Jurkat, Clone E6-1 (cell line): ENCODE measurements around the gene ARL5A.
A peak's percentile ranks its signal among the peaks of the same experiment; 100 is the strongest.

Experiments
- DNase-seq: peaks from one replicate; pipeline ENCODE4 v3.0.0-alpha.2; 2011; ENCODE audit warnings: low read depth, low spot score
- H3K4me3 ChIP-seq: 2 replicates; pipeline ENCODE4 v1.5.1; 2011; ENCODE audit warnings: mild to moderate bottlenecking, low read length, control low read depth, moderate library complexity

Gene ARL5A

DNA sequence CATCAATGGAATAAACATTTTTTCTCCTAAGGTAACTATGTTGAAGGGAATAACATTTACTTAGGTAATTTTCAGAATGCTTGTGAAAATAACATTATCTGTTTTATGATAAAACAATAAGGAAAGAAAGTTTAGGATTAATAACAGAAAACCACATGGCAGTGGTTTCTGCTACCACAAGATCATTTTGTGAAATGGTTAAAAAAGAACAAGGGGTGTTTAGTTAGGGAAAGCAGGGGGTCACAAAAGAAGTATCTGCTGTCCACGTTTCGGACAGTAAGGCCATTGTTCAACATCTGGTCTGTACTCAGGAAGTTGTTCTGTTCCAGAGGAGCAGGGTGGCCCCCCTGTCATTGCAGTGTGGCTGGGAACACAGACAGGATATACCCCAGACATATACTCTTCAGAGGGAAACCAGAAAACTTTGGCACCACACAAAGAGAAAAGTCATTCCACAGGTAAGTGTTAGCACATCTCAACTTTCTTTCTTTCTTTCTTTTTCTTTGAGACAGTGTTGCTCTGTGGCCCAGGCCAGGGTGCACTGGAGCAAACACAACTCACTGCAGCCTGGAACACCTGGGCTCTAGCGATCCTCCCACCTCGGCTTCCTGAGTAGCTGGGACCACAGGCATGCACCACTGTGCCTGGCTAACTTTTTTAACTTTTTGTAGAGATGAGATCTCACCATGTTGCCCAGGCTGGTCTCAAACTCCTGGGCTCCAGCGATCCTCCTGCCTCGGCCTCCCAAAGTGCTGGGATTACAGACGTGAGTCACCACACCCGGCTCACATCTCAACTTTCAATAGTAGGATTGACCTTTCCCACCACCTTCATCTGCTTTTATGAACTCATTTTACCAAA lies 14.8 kb upstream of the ARL5A start:
- no peak for DNase-seq
- no peak overlapping the region for H3K4me3 ChIP-seq

DNA sequence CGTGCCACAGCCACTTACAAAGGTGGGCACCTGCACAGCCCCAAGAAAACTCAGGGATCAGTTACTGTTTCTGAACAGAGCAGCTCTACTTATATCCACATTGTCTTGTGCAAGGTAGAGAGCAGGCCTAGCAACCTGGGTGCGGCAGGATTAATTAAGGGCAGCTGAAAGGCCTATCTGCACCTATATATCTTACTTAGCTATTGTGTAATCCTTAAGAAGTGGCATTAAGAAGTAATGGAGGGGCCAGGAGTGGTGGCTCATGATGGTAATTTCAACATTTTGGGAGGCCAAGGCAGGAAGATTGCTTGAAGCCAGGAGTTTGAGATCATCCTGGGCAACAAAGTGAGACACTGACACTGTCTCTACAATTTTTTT lies 12.8 kb upstream of the ARL5A start:
- H3K4me3 ChIP-seq: no peak overlapping the region

DNA sequence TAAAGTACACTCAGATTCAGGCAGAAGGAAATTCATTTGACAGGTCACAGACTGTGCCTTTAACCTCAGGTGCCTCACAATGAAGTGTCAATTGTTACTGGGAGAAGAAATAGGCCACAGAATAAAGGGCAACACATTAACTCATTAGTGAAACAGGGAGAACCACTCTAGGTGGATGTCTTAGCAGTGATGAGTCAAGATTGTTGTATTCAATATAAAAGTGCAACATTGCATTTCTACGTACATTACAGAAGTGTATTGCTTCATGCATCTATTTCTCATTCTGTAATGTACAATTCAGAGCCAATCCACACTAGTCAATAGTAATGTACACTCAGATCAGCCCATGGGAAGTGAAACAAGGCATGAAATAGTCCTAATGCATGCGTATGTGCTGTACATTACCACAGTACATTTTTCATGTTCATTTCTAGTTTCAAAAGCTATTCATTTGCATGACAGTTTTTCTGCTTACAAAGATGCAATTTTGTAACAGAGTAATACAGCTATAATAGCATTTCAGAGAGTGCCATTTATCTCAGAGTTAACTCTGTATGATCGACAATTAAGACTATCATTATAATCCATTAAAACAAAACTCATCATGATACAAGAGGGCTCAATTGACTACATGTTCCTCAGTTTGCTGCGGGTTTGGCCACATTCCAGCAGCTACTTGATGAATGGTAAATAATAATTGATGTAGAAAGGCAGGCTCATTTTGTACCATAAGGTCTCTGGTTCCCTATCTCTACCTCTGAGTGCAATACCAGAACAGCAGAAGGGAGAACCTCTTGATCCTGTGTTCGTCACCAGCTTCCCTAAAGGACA lies 12.2 kb upstream of the ARL5A start:
- DNase-seq: no peak
- H3K4me3 ChIP-seq: no peak overlapping the region

More for the DNA sequence above, 12.8 kb upstream of the ARL5A start:
- no peak for DNase-seq

DNA sequence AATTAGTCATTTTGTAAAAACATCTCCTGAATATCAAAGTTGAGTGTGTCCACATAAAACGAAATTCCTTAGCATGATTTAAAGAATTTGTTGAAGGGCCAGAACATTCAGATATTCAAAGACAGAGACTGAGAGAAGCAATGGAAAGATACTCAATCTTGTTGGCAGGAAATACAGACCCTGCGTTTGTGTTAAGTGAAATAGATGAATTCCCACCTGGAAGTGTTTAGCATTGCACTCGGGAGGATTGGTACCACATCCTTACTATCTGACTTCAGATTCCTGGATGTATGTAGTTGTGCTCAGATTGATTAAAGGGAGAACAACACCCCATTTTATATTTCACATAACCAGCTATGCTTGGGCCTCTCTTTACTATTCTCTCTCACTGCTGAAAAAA lies 9.7 kb upstream of the ARL5A start:
- no peak overlapping the region for H3K4me3 ChIP-seq

DNA sequence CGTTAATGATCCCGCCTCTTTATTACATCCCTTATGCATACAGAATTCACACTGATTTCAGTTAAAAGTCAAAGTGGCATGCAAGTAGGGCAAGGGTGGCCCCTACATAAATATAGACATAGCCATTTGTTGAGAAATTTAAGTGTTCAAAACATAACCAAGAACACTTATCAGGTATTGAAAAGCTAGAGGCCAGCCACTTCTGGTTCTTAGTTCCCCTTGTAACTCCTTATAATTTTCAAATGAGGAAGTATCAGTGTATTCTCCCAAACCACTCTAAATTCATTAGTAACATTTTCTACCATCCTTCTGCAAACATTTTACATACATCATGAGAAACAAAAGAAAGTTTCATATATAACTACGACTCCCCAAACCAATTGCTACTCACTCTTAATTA lies 5.8 kb upstream of the ARL5A start:
- no peak for DNase-seq
- H3K4me3 ChIP-seq: no peak overlapping the region

More for the DNA sequence above, 9.7 kb upstream of the ARL5A start:
- no peak for DNase-seq

DNA sequence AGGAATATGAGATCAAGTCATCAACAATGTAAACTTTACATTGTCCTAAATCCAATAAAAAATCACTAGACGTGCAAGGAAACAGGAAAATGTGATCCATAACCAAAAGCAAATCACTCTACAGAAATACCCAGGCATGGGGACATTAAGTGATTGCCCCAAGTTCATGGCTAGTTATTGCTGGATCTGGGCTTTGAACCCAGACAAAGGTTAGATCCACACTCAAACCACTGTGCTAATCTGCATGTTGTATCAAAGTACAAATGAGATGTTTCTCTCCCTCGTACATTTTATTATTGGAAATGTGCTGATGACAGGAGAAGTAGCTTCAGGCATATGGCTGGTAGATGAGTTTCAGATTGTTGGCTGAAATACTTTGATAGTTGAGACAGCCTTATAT lies 2.7 kb upstream of the ARL5A start:
- DNase-seq: no peak
- H3K4me3 ChIP-seq: no peak overlapping the region

DNA sequence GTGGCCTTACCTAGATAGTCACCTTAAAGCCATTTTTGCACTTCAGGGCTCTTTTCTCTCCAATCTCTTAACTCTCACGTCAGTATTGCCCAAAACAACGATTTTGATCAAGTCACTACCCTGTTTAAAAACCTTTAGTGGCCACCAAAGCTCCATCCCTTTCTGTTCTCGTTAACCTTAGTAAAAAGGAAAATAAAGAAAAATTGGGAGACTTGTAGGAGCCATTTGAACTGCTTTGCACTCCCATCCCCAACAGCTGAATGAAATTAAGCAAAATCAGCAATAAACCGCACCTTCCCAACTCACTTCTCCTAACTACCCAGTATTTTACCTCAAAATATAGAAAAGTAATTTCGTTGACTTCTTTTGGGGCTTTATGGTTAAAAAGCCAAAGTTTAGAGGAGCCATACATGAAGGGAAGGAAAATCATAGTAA lies 686 bp upstream of the ARL5A start:
- no peak for DNase-seq
- peak overlapping the region; percentile 57 for H3K4me3 ChIP-seq

DNA sequence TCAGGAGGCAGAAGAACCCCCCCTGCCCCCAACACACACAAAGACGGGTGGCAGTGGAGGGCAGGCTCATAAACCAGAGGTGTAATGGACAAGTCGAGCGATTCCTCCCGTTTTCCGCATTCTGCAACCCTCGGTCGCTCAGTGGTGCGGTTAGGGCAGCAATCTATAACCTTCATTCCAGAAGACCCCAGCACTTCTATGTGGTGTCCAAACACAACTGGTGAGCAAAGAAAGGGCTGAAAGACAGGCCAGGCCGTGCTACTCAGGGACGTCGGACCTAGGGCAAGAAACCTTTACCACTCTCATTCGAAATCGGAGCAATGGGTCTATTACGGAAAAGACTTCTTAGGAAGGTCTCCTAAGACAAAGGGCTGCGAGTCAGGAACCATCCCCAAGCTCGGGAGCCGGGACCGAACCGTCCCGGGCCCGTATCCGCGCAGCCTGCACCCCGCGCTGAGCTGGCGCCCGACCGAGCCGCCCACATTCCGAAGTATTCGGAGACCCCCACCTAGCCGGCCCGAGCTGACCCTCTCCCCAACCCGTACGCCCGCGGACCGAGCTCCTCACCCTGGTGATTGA lies 568 bp downstream of the ARL5A start:
- peak overlapping the region; percentile 93 for H3K4me3 ChIP-seq
- no peak for DNase-seq

DNA sequence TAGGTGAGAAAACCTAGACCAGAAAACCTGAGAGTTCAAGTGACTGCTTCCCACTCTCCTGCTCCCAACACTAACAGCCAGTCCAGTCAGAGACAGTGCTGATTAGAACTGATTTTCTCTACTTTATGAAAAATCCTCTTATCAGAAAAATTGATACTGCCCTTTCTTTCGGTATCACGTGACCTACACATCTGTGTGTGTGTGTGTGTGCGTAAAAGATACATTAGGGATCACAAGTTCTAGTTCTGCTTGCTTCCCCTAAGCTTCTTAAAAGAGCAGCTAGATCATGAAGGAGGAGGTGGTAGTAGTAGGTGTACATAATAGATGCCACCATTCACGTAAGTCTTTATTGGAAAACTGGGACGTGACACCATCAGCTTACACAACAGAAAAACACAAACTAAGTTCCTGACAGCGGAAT lies 1.5 kb downstream of the ARL5A start:
- H3K4me3 ChIP-seq: peak overlapping the region; percentile 93
- DNase-seq: no peak

DNA sequence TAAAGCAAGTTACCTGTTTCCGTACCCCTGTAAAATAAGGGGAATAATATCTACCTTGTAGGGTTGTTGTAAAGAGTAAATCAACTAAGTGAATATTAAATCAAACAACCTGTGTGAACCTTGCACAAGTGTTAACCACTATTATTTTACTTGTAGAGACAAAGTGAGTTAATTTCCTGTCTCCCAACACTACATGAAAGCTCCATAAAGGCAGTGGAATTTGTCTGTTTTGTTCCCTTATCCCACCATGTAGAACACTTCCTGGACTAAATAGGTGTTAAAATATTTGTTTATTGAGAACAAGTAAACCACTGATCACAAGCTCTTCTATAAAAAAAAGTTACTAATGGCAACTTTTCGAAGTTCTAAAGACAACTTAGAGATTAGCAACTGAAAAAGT lies 3.3 kb downstream of the ARL5A start:
- no peak overlapping the region for H3K4me3 ChIP-seq
- no peak for DNase-seq

DNA sequence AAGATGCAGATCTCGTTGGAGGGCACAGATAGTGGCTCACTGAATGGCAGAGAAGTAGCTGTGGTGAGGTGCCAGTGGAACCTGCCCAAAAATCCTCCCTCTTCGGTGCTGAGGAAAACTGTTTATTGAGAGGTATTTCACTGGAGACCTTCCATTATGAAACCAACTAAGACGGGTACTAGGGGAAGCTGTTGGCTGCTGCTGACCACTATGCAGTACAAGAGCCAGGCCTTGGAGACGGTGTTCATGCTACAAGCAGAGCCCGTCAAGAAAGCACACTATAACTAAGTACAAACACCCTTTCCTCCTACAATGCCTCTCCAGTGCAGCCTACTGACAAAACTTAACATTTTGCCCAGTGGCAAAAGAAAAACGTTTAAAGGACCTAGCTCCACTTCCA lies 4.6 kb downstream of the ARL5A start:
- H3K4me3 ChIP-seq: no peak overlapping the region
- DNase-seq: no peak

DNA sequence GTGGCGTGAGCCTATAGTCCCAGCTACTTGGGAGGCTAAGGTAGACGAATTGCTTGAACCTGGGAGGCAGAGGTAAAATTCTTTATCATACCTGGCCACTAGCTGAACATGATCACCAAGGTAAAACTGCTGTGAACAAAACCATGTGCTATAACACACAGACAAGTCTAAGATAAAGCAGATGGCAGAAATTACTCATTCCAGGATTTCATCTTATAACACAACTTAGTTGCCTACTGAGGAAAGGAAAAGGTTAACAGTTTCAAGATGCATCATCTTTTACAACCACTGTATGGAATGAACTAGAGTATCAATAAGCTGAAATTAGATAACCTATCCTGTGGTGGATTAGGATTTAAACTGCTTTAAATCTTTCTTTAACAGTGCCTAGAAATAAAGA lies 8.3 kb downstream of the ARL5A start:
- DNase-seq: no peak

DNA sequence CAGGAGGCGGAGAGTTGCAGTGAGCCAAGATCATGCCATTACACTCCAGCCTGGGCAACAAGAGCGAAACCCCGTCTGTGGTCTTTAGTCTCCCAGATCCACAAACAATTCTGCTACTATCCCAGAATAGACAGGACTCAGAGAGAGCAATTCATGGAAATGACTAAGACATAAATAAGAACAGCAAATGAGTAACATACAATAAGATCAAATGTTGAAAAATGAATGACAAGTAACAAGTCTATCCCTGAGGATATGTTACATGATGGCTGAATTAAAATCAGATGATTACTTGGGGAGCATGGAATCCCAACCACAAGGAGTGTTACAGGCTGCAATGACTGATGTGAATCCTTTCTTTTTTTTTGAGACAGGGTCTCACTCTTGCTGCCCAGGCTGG lies 10.3 kb downstream of the ARL5A start:
- DNase-seq: no peak
- no peak overlapping the region for H3K4me3 ChIP-seq

More for the DNA sequence above, 8.3 kb downstream of the ARL5A start:
- H3K4me3 ChIP-seq: no peak overlapping the region

DNA sequence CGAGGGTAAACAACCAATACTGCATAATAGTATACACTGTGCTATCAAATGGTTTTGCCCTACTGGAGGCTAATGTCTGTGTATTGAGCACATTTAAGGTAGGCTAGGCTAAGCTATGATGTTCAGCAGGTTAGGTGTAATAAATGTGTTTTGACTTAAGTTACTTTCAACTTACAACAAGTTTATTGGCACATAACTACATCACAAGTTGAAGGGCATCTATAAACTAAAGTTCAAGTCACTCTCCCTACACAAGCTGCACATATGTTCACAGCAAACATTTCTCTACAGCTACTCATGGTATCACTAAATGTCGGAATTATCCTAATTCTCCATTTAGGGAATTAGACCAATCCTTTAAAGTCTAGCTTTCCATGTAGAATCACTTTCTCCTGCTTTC lies 11.4 kb downstream of the ARL5A start:
- DNase-seq: no peak
- no peak overlapping the region for H3K4me3 ChIP-seq

DNA sequence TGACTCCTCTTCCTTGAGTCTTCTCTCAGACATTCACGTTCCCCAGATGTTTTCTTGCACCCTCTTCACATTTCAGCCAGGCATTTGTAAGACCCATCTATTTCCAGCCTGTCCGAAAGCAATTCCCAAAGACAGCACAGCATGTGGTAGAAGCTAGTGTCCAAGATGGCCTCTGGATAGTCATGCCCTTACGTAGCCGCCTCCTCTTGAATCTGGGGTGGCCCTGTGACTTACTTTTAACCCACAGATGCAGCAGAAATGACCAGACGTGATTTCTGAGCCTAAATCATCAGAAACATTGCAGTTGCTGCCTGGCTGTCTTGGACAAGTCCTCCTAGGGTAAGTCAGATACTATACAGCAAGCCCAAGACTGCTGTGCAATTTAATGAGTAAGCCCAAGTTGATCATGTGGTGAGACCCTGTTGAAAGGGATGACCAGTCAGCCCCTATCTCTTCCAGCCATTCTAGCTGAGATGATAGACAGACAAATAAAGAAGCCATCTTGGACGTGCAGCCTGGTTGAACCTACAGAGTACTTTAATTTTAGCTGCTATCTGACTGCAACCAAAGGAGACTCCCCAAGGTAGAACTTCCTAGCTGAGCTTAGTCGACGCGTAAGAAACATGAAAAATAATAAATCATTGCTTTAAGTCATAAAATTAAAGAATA lies 12.3 kb downstream of the ARL5A start:
- DNase-seq: no peak
- no peak overlapping the region for H3K4me3 ChIP-seq

DNA sequence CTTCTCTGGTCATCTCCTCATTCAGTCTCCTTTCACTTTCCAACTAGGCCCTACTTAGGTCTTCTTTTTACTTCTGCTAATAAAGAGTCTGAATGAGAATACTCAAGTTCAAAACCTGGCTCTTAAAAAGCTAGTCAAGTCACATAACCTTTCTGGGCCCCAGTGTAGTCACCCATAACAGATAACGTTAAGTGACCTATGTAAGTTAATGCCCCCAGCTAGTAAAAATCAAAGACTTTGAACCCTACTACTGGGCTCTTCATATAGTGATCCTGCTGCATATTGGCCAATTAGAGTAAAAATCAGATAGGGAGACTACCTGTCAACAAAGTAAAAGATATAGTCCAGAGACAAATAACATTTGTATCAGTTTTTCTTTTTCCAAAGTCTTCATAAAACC lies 17.7 kb downstream of the ARL5A start:
- no peak for DNase-seq
- no peak overlapping the region for H3K4me3 ChIP-seq

DNA sequence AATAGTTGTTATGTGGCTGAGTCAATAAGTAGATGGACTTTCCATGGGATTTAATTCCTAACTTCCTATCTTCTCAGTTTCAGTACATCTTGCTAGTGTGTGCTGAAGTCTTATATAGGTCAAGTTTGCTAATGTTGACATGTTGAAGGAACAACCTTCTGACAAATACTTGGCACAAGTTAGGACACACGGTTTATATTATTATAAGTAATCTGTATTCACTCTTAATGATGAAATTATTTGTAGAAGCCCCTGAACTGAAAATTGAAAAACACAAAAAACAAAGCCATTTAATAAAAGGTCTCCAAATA lies 19.2 kb downstream of the ARL5A start:
- no peak for DNase-seq
- H3K4me3 ChIP-seq: no peak overlapping the region

DNA sequence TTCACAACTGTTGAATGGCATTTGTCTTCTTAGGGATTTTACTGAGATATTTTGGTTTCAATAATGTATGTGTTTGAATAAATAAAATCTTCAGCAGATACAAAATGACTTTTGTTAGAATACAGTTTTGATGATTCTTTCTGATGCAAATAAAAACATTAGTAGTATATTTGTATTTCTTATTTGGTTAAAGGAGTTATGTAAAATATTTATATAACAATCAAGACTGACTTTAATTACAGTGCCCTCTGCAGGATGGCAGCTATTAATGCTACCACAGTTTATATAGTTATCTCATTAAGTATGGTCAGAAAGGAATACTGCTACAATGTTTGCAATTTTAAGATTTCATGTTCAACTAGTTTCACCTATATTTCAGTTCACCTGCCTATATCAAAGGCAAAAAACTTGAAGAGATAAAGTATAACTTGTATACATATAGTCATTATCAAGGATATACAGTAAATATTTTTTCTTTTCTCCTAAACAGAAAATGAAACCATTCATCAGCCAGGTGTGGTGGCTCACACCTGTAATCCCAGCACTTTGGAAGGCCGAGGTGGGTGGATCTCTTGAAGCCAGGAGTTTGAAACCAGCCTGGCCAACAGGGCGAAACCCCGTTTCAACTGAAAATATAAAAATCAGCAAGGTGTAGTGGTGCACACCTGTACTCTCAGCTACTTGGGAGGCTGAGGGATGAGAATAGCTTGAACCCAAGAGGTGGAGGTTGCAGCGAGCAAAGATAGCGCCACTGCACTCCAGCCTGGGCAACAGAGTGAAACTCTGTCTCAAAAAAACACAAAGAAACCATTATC lies 19.8 kb downstream of the ARL5A start:
- no peak for DNase-seq
- H3K4me3 ChIP-seq: no peak overlapping the region

DNA sequence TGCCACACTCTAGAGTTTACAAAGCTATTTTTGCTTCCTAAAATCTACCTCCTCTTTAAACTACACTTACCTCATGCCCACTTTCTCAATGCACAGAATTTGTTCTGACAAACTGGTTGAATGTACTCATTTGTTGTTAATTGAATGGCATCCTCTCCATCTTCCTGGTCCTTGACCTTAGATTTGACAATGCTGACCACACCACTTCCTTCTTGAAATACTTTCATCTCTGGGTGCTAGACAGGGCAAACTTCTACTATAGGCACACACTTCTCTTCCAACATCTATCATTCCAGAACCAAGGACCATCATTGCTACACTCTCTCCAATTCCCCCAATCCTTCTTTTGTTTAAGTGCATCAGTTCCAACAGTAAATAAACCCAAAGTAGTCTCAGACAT lies 22.3 kb downstream of the ARL5A start:
- no peak for DNase-seq

More for the DNA sequence above, 22.3 kb downstream of the ARL5A start:
- H3K4me3 ChIP-seq: no peak overlapping the region
